Trophoblast cell (in vitro differentiated cells and primary cell): Measurements from ENCODE around the gene CPB2.

Experiments used
- DNase-seq, 2 donors: peaks; one replicate each; pipeline ENCODE4 v3.0.0-alpha.2; 2016
- H2AFZ ChIP-seq: 2 replicates; pipeline ENCODE4 v1.6.1; 2013; ENCODE audit warnings: low read length, moderate library complexity, mild to moderate bottlenecking; ENCODE audit not compliant: insufficient read depth, poor library complexity
- H2AK5ac ChIP-seq: 2 replicates; pipeline ENCODE4 v1.6.1; 2013; ENCODE audit warnings: mild to moderate bottlenecking, low read length
- H2BK120ac ChIP-seq: 2 replicates; pipeline ENCODE4 v1.6.1; 2013; ENCODE audit warnings: low read length, mild to moderate bottlenecking, moderate library complexity; ENCODE audit not compliant: insufficient read depth, poor library complexity
- H2BK12ac ChIP-seq: 2 replicates; pipeline ENCODE4 v1.6.1; 2013; ENCODE audit warnings: mild to moderate bottlenecking, low read length, moderate library complexity
- H2BK5ac ChIP-seq: 2 replicates; pipeline ENCODE4 v1.6.1; 2013; ENCODE audit warnings: low read length, low read depth, moderate library complexity, mild to moderate bottlenecking; ENCODE audit not compliant: poor library complexity
- H3K14ac ChIP-seq: 2 replicates; pipeline ENCODE4 v1.6.1; 2013; ENCODE audit warnings: mild to moderate bottlenecking, low read length
- H3K18ac ChIP-seq: 2 replicates; pipeline ENCODE4 v1.6.1; 2013; ENCODE audit warnings: mild to moderate bottlenecking, low read length
- H3K23ac ChIP-seq: 2 replicates; pipeline ENCODE4 v1.6.1; 2013; ENCODE audit warnings: low read length
- H3K27ac ChIP-seq: 2 replicates; pipeline ENCODE4 v1.5.1; 2013; ENCODE audit warnings: low read depth, mild to moderate bottlenecking, inconsistent platforms, low read length, moderate library complexity
- H3K27me3 ChIP-seq: 2 replicates; pipeline ENCODE4 v1.6.1; 2013; ENCODE audit warnings: inconsistent platforms, mild to moderate bottlenecking, low read length, moderate library complexity; ENCODE audit not compliant: insufficient read depth
- H3K36me3 ChIP-seq, 2 experiments: 1 replicate in 1 of 2; 2 replicates in 1 of 2; pipeline ENCODE4 v1.6.1; 2013; ENCODE audit warnings: low read length in 2 of 2, mild to moderate bottlenecking in 2 of 2, moderate library complexity in 1 of 2; ENCODE audit not compliant: insufficient read depth in 2 of 2, control insufficient read depth in 1 of 2
- H3K4ac ChIP-seq: 2 replicates; pipeline ENCODE4 v1.6.1; 2013; ENCODE audit warnings: low read depth, mild to moderate bottlenecking, low read length, moderate library complexity
- H3K4me1 ChIP-seq, 2 experiments: 1 replicate in 1 of 2; 2 replicates in 1 of 2; pipeline ENCODE4 v1.6.1; 2013; ENCODE audit warnings: low read length in 2 of 2, mild to moderate bottlenecking in 2 of 2, moderate library complexity in 1 of 2; ENCODE audit not compliant: insufficient read depth in 2 of 2, control insufficient read depth in 1 of 2
- H3K4me2 ChIP-seq: 2 replicates; pipeline ENCODE4 v1.6.1; 2013; ENCODE audit warnings: inconsistent platforms, mild to moderate bottlenecking, low read length, moderate library complexity
- H3K4me3 ChIP-seq: 2 replicates; pipeline ENCODE4 v1.5.1; 2013; ENCODE audit warnings: mild to moderate bottlenecking, low read depth, low read length, inconsistent platforms
- H3K79me1 ChIP-seq: one replicate; pipeline ENCODE4 v1.6.1; 2013; ENCODE audit warnings: low read length
- H3K79me2 ChIP-seq: 2 replicates; pipeline ENCODE4 v1.6.1; 2013; ENCODE audit warnings: low read length, mild to moderate bottlenecking; ENCODE audit not compliant: control insufficient read depth, insufficient read depth, poor library complexity
- H3K9ac ChIP-seq: 2 replicates; pipeline ENCODE4 v1.6.1; 2013; ENCODE audit warnings: mild to moderate bottlenecking, low read length
- H3K9me3 ChIP-seq: 2 replicates; pipeline ENCODE4 v1.6.1; 2013; ENCODE audit warnings: low read depth, mild to moderate bottlenecking, control low read depth, inconsistent platforms, low read length; ENCODE audit not compliant: insufficient read depth
- H4K12ac ChIP-seq: 2 replicates; pipeline ENCODE4 v1.6.1; 2013; ENCODE audit warnings: low read depth, mild to moderate bottlenecking, low read length, moderate library complexity
- H4K8ac ChIP-seq: 2 replicates; pipeline ENCODE4 v1.6.1; 2013; ENCODE audit warnings: low read depth, mild to moderate bottlenecking, low read length, moderate library complexity
- H4K91ac ChIP-seq: one replicate; pipeline ENCODE4 v1.6.1; 2013; ENCODE audit warnings: low read depth, mild to moderate bottlenecking, low read length, moderate library complexity
- WGBS: extraction: QIAGEN DNeasy Blood & Tissue Kit; methylation state at CpG from one replicate; pipeline ENCODE4 v1.1.7; 2013; ENCODE audit warnings: missing lambda C conversion rate; ENCODE audit not compliant: insufficient read length, insufficient coverage; ENCODE audit errors: extremely low coverage; 5-methylcytosine and 5-hydroxymethylcytosine counted together

The CPB2 gene

DNA sequence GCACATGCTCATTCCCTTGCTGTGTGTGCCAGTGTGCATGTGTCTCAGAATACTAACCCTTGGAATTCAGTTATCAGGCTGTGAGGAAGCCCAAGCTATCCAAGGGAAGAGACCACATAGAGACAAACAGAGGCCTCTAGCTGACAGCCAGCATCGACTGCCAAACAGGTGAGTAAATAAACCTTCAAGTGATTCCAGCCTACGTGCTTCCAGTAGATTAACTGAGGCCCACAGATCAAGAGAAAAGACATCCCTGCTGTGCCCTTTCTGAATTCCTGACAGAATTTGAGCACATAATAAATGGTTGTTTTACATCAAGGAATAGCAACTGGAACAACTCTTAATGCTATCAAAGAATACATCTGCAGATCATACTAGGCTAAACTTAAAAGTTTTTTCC lies 69.8 kb downstream of the CPB2 start:
- H3K18ac ChIP-seq = no peak overlapping the region
- H3K23ac ChIP-seq = no peak overlapping the region
- H2BK12ac ChIP-seq = no peak overlapping the region
- WGBS = no CpG with 5 or more reads among the region's 2 CpGs
- no peak overlapping the region for H2BK5ac ChIP-seq
- no peaks in the 10 kb centered on the region for H3K79me2 ChIP-seq
- H3K9me3 ChIP-seq = no peaks in the 10 kb centered on the region
- H3K36me3 ChIP-seq = peaks cover 3 to 7% of the 10 kb centered on the region in 2 experiments
- H4K12ac ChIP-seq = no peak overlapping the region
- H2AK5ac ChIP-seq = no peak overlapping the region
- DNase-seq = no peak
- no peak overlapping the region for H3K27ac ChIP-seq
- H3K79me1 ChIP-seq = no peaks in the 10 kb centered on the region
- H3K4me2 ChIP-seq = no peak overlapping the region
- no peak overlapping the region for H3K4ac ChIP-seq
- no peaks in the 10 kb centered on the region for H3K4me1 ChIP-seq
- H3K27me3 ChIP-seq = no peaks in the 10 kb centered on the region
- no peak overlapping the region for H4K91ac ChIP-seq
- H3K4me3 ChIP-seq = no peak overlapping the region
- no peak overlapping the region for H4K8ac ChIP-seq
- no peak overlapping the region for H2AFZ ChIP-seq
- H3K9ac ChIP-seq = no peak overlapping the region
- no peak overlapping the region for H3K14ac ChIP-seq
- no peak overlapping the region for H2BK120ac ChIP-seq

DNA sequence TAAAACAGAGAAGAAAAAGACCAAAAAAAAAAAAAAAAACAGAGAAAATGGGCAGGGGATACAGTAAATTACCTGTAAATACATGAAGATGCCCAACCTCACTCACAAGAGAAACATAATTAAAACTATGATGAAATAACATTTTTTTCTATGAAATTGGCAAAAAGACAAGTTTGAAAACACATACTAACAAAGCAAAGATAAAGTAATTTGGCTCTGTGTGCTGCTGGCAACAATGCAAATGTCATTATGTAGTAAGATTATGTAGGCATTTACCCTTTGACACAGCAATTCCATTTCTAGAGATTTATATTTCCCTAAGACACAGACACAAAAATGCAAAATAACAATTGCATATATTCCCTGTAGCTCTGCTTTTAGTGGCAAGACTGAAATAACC lies 72.5 kb downstream of the CPB2 start:
- H3K18ac ChIP-seq = no peak overlapping the region
- no peak overlapping the region for H2BK12ac ChIP-seq
- H2BK5ac ChIP-seq = no peak overlapping the region
- no peaks in the 10 kb centered on the region for H3K9me3 ChIP-seq
- no peak overlapping the region for H2AK5ac ChIP-seq
- DNase-seq = no peak
- no peaks in the 10 kb centered on the region for H3K79me2 ChIP-seq
- H3K9ac ChIP-seq = no peak overlapping the region
- no peak overlapping the region for H4K8ac ChIP-seq
- H3K4me2 ChIP-seq = no peak overlapping the region
- no peak overlapping the region for H4K12ac ChIP-seq
- no peak overlapping the region for H4K91ac ChIP-seq
- H2BK120ac ChIP-seq = no peak overlapping the region
- H3K14ac ChIP-seq = no peak overlapping the region
- H3K4me1 ChIP-seq = no peaks in the 10 kb centered on the region
- H3K27ac ChIP-seq = no peak overlapping the region
- H3K36me3 ChIP-seq = peaks cover 0 to 2% of the 10 kb centered on the region in 2 experiments
- no peak overlapping the region for H2AFZ ChIP-seq
- H3K27me3 ChIP-seq = no peaks in the 10 kb centered on the region
- H3K4ac ChIP-seq = no peak overlapping the region
- H3K23ac ChIP-seq = no peak overlapping the region
- H3K79me1 ChIP-seq = no peaks in the 10 kb centered on the region
- H3K4me3 ChIP-seq = no peak overlapping the region

DNA sequence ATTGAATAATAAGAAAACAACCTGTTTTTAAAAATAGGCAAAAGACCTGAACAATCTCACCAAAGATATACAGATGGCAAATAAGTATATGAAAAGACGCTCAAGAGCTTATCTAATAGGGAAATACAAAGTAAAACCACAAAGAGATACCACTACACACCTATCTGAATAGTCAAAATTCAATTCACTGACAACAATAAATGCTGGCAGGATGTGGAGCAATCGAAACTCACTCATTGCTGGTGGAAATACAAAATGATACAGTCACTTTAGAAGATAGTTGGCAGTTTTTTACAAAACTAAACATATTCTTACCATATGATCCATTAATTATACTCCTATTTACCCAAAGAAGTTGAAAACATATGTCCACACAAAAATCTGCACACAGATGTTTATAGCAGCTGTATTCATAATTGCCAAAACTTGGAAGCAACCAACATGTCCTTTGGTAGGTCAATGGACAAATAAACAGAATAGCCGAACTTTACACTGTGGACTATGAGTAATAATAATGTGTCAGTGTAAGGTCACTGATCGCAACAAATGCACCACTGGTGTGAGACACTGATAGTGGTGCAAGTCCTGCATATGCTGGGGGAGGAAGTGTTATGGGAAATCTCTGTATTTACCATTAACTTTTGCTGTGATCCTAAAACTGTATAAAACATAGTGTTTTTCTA lies 73.1 kb downstream of the CPB2 start:
- no peaks in the 10 kb centered on the region for H3K9me3 ChIP-seq
- no CpG with 5 or more reads among the region's 4 CpGs for WGBS
- H4K8ac ChIP-seq = no peak overlapping the region
- no peak overlapping the region for H2BK5ac ChIP-seq
- no peak for DNase-seq
- H3K23ac ChIP-seq = no peak overlapping the region
- H3K27me3 ChIP-seq = no peaks in the 10 kb centered on the region
- no peak overlapping the region for H2BK120ac ChIP-seq
- H2BK12ac ChIP-seq = no peak overlapping the region
- no peak overlapping the region for H3K27ac ChIP-seq
- no peak overlapping the region for H3K4ac ChIP-seq
- no peak overlapping the region for H3K9ac ChIP-seq
- H2AK5ac ChIP-seq = no peak overlapping the region
- H4K12ac ChIP-seq = no peak overlapping the region
- H3K4me3 ChIP-seq = no peak overlapping the region
- H3K18ac ChIP-seq = no peak overlapping the region
- H4K91ac ChIP-seq = no peak overlapping the region
- no peaks in the 10 kb centered on the region for H3K4me1 ChIP-seq
- H3K79me2 ChIP-seq = no peaks in the 10 kb centered on the region
- H3K79me1 ChIP-seq = no peaks in the 10 kb centered on the region
- H2AFZ ChIP-seq = no peak overlapping the region
- H3K4me2 ChIP-seq = no peak overlapping the region
- peaks cover 0 to 2% of the 10 kb centered on the region in 2 experiments for H3K36me3 ChIP-seq
- no peak overlapping the region for H3K14ac ChIP-seq

DNA sequence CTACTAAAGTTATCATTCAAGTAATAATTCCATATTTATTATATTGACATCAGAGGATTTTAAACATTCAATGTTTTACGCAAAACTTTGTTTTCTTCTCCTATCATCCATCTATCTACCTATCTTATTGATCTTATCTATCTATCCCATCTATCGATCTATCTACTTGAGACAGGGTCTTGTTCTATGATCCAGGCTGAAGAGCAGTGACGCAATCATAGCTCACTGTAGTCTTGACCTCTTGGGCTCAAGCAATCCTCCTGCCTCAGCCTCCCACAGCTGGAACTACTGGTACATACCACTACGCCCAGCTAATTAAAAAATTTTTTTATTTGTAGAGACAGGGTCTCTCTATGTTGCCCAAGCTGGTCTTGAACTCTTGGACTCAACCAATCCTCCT lies 79.7 kb downstream of the CPB2 start:
- no peak overlapping the region for H3K4ac ChIP-seq
- no peaks in the 10 kb centered on the region for H3K36me3 ChIP-seq
- whole genome bisulfite sequencing = no CpG with 5 or more reads among the region's 4 CpGs
- H3K14ac ChIP-seq = no peak overlapping the region
- no peaks in the 10 kb centered on the region for H3K27me3 ChIP-seq
- no peak overlapping the region for H3K27ac ChIP-seq
- H3K79me2 ChIP-seq = no peaks in the 10 kb centered on the region
- no peak overlapping the region for H2BK12ac ChIP-seq
- H2BK5ac ChIP-seq = no peak overlapping the region
- no peak overlapping the region for H3K23ac ChIP-seq
- no peaks in the 10 kb centered on the region for H3K79me1 ChIP-seq
- DNase-seq = no peak
- H3K4me1 ChIP-seq = no peaks in the 10 kb centered on the region
- no peaks in the 10 kb centered on the region for H3K9me3 ChIP-seq
- H2AFZ ChIP-seq = no peak overlapping the region
- no peak overlapping the region for H3K4me2 ChIP-seq
- H2AK5ac ChIP-seq = no peak overlapping the region
- no peak overlapping the region for H4K91ac ChIP-seq
- no peak overlapping the region for H4K12ac ChIP-seq
- H3K4me3 ChIP-seq = no peak overlapping the region
- H2BK120ac ChIP-seq = no peak overlapping the region
- no peak overlapping the region for H3K18ac ChIP-seq
- no peak overlapping the region for H3K9ac ChIP-seq
- H4K8ac ChIP-seq = no peak overlapping the region
